ENCODE data around the gene DUSP5.

DNA sequence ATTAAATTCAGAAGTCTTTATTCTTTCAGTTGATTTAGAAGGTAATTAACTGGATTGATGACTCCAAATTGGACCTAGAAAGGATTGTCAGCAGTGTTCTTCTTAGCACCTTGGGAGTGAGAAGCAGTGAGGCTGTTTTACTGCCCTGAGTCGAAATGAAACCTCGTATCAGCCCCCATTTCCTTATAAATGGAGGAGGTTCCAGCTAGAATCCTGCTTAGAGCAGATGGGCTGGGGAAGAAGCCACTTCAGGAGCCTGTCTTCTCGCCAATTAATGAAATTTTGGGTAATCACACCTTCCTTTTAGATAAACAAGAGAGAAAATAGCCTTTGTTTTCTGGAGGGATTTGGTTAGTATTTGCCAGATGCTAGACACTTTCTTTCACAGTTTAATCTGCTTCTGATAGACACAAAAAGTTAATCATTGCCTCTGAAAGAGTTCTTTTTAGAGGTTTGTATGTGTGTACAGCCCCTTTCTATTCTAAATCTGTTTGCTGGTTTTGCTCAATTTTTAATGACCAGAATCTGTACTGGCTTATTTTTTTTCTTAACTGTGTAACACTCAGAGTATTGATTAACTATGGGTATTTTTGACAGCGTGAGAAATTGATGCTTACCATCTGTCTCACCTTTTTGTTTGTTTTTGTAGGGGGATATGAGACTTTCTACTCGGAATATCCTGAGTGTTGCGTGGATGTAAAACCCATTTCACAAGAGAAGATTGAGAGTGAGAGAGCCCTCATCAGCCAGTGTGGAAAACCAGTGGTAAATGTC is 4.6 kb downstream of the DUSP5 start:
- TF ChIP-seq, protein P1, sequence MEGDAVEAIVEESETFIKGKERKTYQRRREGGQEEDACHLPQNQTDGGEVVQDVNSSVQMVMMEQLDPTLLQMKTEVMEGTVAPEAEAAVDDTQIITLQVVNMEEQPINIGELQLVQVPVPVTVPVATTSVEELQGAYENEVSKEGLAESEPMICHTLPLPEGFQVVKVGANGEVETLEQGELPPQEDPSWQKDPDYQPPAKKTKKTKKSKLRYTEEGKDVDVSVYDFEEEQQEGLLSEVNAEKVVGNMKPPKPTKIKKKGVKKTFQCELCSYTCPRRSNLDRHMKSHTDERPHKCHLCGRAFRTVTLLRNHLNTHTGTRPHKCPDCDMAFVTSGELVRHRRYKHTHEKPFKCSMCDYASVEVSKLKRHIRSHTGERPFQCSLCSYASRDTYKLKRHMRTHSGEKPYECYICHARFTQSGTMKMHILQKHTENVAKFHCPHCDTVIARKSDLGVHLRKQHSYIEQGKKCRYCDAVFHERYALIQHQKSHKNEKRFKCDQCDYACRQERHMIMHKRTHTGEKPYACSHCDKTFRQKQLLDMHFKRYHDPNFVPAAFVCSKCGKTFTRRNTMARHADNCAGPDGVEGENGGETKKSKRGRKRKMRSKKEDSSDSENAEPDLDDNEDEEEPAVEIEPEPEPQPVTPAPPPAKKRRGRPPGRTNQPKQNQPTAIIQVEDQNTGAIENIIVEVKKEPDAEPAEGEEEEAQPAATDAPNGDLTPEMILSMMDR (tag by site-specific recombination; IDR thresholded peaks at IDR 0.05): no peak
- TF ChIP-seq, protein P2, sequence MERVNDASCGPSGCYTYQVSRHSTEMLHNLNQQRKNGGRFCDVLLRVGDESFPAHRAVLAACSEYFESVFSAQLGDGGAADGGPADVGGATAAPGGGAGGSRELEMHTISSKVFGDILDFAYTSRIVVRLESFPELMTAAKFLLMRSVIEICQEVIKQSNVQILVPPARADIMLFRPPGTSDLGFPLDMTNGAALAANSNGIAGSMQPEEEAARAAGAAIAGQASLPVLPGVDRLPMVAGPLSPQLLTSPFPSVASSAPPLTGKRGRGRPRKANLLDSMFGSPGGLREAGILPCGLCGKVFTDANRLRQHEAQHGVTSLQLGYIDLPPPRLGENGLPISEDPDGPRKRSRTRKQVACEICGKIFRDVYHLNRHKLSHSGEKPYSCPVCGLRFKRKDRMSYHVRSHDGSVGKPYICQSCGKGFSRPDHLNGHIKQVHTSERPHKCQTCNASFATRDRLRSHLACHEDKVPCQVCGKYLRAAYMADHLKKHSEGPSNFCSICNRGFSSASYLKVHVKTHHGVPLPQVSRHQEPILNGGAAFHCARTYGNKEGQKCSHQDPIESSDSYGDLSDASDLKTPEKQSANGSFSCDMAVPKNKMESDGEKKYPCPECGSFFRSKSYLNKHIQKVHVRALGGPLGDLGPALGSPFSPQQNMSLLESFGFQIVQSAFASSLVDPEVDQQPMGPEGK (tag by site-specific recombination; IDR thresholded peaks at IDR 0.05): no peak
- TF ChIP-seq SP2 (tag by site-specific recombination; IDR thresholded peaks at IDR 0.05): no peak
- no peak for TF ChIP-seq ZFP37 (tag by site-specific recombination; IDR thresholded peaks at IDR 0.05)
- no peak for TF ChIP-seq ZNF521 (tag by site-specific recombination; IDR thresholded peaks at IDR 0.05)
- TF ChIP-seq ZNF600 (tag by site-specific recombination; IDR thresholded peaks at IDR 0.05): no peak
- TF ChIP-seq ZNF791 (tag by site-specific recombination; IDR thresholded peaks at IDR 0.05): no peak
- TF ChIP-seq, protein P3, sequence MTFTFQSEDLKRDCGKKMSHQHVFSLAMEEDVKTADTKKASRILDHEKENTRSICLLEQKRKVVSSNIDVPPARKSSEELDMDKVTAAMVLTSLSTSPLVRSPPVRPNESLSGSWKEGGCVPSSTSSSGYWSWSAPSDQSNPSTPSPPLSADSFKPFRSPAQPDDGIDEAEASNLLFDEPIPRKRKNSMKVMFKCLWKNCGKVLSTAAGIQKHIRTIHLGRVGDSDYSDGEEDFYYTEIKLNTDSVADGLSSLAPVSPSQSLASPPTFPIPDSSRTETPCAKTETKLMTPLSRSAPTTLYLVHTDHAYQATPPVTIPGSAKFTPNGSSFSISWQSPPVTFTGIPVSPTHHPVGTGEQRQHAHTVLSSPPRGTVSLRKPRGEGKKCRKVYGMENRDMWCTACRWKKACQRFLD (tag by site-specific recombination; IDR thresholded peaks at IDR 0.05): no peak
- no peak for TF ChIP-seq ZNF777 (tag by site-specific recombination; IDR thresholded peaks at IDR 0.05; ENCODE audit: borderline replicate concordance)
- TF ChIP-seq, protein P4, sequence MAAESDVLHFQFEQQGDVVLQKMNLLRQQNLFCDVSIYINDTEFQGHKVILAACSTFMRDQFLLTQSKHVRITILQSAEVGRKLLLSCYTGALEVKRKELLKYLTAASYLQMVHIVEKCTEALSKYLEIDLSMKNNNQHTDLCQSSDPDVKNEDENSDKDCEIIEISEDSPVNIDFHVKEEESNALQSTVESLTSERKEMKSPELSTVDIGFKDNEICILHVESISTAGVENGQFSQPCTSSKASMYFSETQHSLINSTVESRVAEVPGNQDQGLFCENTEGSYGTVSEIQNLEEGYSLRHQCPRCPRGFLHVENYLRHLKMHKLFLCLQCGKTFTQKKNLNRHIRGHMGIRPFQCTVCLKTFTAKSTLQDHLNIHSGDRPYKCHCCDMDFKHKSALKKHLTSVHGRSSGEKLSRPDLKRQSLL (tag by site-specific recombination; IDR thresholded peaks at IDR 0.05): no peak
- TF ChIP-seq, protein P5, sequence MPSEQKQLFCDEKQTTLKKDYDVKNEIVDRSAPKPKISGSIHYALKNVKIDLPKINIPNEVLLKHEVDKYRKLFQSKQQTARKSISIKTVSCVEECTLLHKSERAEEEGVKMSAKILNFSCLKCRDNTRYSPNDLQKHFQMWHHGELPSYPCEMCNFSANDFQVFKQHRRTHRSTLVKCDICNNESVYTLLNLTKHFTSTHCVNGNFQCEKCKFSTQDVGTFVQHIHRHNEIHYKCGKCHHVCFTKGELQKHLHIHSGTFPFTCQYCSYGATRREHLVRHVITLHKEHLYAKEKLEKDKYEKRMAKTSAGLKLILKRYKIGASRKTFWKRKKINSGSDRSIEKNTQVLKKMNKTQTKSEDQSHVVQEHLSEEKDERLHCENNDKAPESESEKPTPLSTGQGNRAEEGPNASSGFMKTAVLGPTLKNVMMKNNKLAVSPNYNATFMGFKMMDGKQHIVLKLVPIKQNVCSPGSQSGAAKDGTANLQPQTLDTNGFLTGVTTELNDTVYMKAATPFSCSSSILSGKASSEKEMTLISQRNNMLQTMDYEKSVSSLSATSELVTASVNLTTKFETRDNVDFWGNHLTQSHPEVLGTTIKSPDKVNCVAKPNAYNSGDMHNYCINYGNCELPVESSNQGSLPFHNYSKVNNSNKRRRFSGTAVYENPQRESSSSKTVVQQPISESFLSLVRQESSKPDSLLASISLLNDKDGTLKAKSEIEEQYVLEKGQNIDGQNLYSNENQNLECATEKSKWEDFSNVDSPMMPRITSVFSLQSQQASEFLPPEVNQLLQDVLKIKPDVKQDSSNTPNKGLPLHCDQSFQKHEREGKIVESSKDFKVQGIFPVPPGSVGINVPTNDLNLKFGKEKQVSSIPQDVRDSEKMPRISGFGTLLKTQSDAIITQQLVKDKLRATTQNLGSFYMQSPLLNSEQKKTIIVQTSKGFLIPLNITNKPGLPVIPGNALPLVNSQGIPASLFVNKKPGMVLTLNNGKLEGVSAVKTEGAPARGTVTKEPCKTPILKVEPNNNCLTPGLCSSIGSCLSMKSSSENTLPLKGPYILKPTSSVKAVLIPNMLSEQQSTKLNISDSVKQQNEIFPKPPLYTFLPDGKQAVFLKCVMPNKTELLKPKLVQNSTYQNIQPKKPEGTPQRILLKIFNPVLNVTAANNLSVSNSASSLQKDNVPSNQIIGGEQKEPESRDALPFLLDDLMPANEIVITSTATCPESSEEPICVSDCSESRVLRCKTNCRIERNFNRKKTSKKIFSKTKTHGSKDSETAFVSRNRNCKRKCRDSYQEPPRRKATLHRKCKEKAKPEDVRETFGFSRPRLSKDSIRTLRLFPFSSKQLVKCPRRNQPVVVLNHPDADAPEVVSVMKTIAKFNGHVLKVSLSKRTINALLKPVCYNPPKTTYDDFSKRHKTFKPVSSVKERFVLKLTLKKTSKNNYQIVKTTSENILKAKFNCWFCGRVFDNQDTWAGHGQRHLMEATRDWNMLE (tag by site-specific recombination; conservative IDR thresholded peaks at IDR 0.05; ENCODE audit: low read depth): no peak
- no peak for TF ChIP-seq ZXDB (tag by site-specific recombination; IDR thresholded peaks at IDR 0.05)
- TF ChIP-seq, protein P6, sequence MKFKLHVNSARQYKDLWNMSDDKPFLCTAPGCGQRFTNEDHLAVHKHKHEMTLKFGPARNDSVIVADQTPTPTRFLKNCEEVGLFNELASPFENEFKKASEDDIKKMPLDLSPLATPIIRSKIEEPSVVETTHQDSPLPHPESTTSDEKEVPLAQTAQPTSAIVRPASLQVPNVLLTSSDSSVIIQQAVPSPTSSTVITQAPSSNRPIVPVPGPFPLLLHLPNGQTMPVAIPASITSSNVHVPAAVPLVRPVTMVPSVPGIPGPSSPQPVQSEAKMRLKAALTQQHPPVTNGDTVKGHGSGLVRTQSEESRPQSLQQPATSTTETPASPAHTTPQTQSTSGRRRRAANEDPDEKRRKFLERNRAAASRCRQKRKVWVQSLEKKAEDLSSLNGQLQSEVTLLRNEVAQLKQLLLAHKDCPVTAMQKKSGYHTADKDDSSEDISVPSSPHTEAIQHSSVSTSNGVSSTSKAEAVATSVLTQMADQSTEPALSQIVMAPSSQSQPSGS (tag by site-specific recombination; IDR thresholded peaks at IDR 0.05; ENCODE audit: low read depth): no peak
